ENCODE data around the gene FNTB.

The FNTB gene

DNA sequence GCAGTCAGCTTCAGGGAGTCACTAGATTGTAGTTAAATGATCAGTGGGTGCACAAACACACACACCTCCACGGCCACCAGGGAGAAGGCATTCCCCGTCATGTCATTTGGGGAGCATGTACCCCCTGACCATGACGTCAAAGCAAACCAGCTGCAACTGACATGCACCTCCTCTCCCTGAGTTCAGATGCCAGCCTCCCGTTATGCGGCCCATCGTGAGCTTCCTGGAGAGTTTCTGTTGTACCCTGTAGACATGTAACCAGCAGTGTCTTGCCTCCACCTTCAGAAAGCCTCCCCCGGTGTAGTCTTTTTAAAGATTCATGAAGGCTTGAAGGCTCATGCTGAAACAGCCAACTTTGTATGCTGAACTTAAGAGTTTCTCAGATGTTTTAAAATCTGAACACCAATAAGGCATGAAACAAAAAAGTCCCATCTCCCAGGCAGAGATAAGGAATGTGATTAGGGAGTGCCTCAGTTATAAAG lies 54.8 kb downstream of the FNTB start:
- no peaks in the 10 kb centered on the region for H3K9me3 ChIP-seq (ENCODE audit: control insufficient read depth, insufficient read depth, low read length)
- no peaks in the 10 kb centered on the region for H3K4me1 ChIP-seq (ENCODE audit: control insufficient read depth, low read length)
- TF ChIP-seq, protein P1, sequence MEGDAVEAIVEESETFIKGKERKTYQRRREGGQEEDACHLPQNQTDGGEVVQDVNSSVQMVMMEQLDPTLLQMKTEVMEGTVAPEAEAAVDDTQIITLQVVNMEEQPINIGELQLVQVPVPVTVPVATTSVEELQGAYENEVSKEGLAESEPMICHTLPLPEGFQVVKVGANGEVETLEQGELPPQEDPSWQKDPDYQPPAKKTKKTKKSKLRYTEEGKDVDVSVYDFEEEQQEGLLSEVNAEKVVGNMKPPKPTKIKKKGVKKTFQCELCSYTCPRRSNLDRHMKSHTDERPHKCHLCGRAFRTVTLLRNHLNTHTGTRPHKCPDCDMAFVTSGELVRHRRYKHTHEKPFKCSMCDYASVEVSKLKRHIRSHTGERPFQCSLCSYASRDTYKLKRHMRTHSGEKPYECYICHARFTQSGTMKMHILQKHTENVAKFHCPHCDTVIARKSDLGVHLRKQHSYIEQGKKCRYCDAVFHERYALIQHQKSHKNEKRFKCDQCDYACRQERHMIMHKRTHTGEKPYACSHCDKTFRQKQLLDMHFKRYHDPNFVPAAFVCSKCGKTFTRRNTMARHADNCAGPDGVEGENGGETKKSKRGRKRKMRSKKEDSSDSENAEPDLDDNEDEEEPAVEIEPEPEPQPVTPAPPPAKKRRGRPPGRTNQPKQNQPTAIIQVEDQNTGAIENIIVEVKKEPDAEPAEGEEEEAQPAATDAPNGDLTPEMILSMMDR (IDR thresholded peaks at IDR 0.05; ENCODE audit: low read depth, low read length, poor library complexity, severe bottlenecking) = no peak
- no peaks in the 10 kb centered on the region for H3K79me2 ChIP-seq (ENCODE audit: control insufficient read depth, low read length)
- H3K9me2 ChIP-seq (replicated peaks; ENCODE audit: control insufficient read depth, low read length) = no peaks in the 10 kb centered on the region
- no peak overlapping the region for H3K4me3 ChIP-seq (ENCODE audit: low read length)
- H3F3A ChIP-seq (ENCODE audit: control insufficient read depth, insufficient read depth) = no peaks in the 10 kb centered on the region
- H3K27me3 ChIP-seq (ENCODE audit: control insufficient read depth, low read length) = no peaks in the 10 kb centered on the region
- H3K36me3 ChIP-seq (ENCODE audit: control insufficient read depth, low read length) = peaks cover 15% of the 10 kb centered on the region
- H3K4me2 ChIP-seq (ENCODE audit: low read length) = no peak overlapping the region
- no peaks in the 10 kb centered on the region for H4K20me1 ChIP-seq (ENCODE audit: control insufficient read depth, insufficient read depth, low read depth, low read length)
- H3K27ac ChIP-seq (ENCODE audit: low read depth, low read length) = no peak overlapping the region

DNA sequence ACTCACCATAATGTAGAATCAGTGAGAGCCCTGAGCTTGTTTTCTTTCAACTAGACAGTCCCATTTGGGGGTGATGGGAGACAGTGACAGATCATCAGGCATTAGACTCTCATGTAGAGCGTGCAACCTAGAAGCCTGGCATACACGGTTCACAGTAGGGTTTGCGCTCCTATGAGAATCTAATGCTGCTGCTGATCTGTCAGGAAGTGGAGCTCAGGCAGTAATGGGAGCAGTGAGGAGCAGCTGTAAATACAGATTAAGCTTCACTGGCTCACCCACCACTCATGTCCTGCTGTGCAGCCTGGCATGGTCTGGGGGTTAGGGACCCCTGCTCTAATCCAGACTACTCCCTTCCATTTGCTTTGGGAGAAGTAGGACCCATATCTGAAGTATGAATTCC lies 55.6 kb downstream of the FNTB start:
- no peak overlapping the region for H3K27ac ChIP-seq (ENCODE audit: low read depth, low read length)

DNA sequence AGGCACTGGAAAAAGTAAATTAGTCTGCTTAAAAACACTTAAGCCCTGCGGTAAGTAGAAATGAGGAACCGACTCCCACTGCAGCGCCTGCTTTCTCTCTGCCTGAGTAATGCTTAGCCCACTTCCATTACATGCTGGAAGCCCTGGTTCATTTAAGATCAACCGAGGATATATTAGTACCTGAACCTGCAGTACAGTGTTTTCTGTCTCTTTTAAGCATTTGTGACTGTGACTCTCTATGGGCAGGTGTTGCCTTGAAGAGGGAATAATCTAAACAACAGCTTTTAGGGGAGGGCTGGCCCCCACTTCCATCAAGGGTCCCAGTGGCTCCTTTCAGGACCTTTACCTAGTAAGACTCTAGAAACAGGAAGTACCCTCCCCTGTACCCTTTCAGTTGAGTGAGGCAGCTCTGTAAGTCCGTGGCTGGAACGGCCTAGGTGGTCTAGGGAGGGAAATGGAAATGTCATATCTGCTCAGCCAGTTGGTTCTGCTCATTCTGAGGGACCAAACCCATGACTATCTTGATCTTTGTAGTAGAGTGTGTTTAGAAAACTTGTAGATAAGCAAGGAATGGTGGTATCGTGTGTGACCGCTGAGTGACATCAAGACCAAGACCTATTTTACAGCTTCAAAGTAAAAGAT lies 56.2 kb downstream of the FNTB start:
- no peak for TF ChIP-seq EZH2phosphoT487 (IDR thresholded peaks at IDR 0.05; ENCODE audit: borderline replicate concordance, low read length)
- TF ChIP-seq, protein P1 (IDR thresholded peaks at IDR 0.05; ENCODE audit: low read depth, low read length, poor library complexity, severe bottlenecking) = no peak
- H3K4me1 ChIP-seq (ENCODE audit: control insufficient read depth, low read length) = no peaks in the 10 kb centered on the region
- no peaks in the 10 kb centered on the region for H3K79me2 ChIP-seq (ENCODE audit: control insufficient read depth, low read length)
- no peaks in the 10 kb centered on the region for H3K9me3 ChIP-seq (ENCODE audit: control insufficient read depth, insufficient read depth, low read length)
- no peaks in the 10 kb centered on the region for H3F3A ChIP-seq (ENCODE audit: control insufficient read depth, insufficient read depth)
- H3K27ac ChIP-seq (ENCODE audit: low read depth, low read length) = no peak overlapping the region
- H3K4me3 ChIP-seq (ENCODE audit: low read length) = no peak overlapping the region
- H3K27me3 ChIP-seq (ENCODE audit: control insufficient read depth, low read length) = no peaks in the 10 kb centered on the region
- H3K9me2 ChIP-seq (replicated peaks; ENCODE audit: control insufficient read depth, low read length) = no peaks in the 10 kb centered on the region
- H3K36me3 ChIP-seq (ENCODE audit: control insufficient read depth, low read length) = peaks cover 15% of the 10 kb centered on the region
- no peak overlapping the region for H3K4me2 ChIP-seq (ENCODE audit: low read length)
- no peaks in the 10 kb centered on the region for H4K20me1 ChIP-seq (ENCODE audit: control insufficient read depth, insufficient read depth, low read depth, low read length)

More for the DNA sequence above, 55.6 kb downstream of the FNTB start:
- no peaks in the 10 kb centered on the region for H3K4me1 ChIP-seq (ENCODE audit: control insufficient read depth, low read length)
- H3K9me2 ChIP-seq (replicated peaks; ENCODE audit: control insufficient read depth, low read length) = no peaks in the 10 kb centered on the region
- no peaks in the 10 kb centered on the region for H3K9me3 ChIP-seq (ENCODE audit: control insufficient read depth, insufficient read depth, low read length)
- no peaks in the 10 kb centered on the region for H3F3A ChIP-seq (ENCODE audit: control insufficient read depth, insufficient read depth)
- H3K27me3 ChIP-seq (ENCODE audit: control insufficient read depth, low read length) = no peaks in the 10 kb centered on the region
- no peak overlapping the region for H3K4me3 ChIP-seq (ENCODE audit: low read length)
- TF ChIP-seq EZH2phosphoT487 (IDR thresholded peaks at IDR 0.05; ENCODE audit: borderline replicate concordance, low read length) = no peak
- TF ChIP-seq, protein P1 (IDR thresholded peaks at IDR 0.05; ENCODE audit: low read depth, low read length, poor library complexity, severe bottlenecking) = no peak
- H4K20me1 ChIP-seq (ENCODE audit: control insufficient read depth, insufficient read depth, low read depth, low read length) = no peaks in the 10 kb centered on the region
- no peaks in the 10 kb centered on the region for H3K79me2 ChIP-seq (ENCODE audit: control insufficient read depth, low read length)
- no peak overlapping the region for H3K4me2 ChIP-seq (ENCODE audit: low read length)
- peaks cover 15% of the 10 kb centered on the region for H3K36me3 ChIP-seq (ENCODE audit: control insufficient read depth, low read length)
